NCI-H146 (cell line): ENCODE measurements around the gene IFITM10.

ENCODE experiments used
- DNase-seq: peaks from one replicate; lab custom pipeline; 2025; lab: John Stamatoyannopoulos, UW

Gene IFITM10

DNA sequence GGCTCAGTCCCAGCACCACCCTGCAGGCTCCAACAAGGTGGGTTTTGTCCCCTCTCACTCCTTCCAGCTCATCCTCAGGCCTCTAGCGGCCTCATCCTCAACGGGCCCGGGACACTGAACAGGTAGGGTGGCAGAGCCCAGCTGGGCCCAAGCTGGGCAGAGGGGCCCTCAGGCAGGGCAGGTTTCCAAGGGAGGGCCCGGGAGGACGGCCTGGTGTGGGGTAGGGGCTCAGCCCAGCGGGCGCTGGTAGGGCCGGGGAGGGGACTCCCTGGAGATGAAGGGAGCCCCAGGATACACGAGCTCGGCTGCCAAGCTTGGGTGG, 2.5 kb upstream of the IFITM10 start:
- DNase-seq = no peak

DNA sequence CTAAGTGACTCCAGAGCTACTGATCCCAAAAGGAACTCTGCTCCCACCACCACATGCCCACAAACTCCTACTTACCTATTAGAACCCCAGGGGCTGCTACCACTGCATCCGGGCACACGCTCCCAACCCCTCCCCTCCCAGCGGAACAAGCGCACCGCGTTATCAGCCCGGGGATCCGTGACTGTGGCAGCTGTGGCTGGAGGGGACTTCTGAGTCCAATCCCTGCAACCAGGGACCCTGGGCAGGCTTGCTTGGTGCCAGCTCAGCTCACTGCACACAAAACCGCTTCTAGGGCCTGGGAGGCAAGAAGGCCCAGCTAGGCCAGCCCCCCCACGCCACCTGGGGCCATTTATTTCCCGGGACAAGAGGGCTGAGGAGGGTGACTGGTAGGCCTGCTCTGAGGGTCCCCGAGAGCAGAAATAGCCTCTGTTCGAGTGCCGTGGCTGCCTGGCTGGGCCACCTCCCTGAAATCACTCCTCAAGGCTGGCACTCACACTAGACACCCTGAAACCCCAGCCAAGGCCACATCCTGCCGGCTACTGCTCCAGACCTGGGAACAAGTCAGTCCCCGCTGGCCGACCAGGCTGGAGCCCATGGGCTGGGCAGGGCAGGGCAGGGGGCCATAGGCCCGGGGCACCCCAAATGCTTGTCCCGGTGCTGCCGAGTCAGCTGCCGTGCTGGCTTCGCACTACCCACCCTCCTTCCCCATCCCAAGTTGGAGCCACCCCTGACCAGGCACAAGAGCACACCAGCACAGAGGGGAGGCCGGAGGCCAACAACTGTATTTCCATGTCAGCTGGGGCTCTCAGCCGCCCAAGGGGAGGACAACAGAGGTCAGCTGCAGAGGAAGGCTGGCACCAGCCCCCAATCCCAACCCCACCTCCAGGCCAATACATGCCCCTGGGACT, 1.9 kb upstream of the IFITM10 start:
- no peak for DNase-seq

- DNase-seq = no peak
Measured at GRCh38 chr11:1751531-1751921, 1.1 kb upstream of the IFITM10 start.

DNA sequence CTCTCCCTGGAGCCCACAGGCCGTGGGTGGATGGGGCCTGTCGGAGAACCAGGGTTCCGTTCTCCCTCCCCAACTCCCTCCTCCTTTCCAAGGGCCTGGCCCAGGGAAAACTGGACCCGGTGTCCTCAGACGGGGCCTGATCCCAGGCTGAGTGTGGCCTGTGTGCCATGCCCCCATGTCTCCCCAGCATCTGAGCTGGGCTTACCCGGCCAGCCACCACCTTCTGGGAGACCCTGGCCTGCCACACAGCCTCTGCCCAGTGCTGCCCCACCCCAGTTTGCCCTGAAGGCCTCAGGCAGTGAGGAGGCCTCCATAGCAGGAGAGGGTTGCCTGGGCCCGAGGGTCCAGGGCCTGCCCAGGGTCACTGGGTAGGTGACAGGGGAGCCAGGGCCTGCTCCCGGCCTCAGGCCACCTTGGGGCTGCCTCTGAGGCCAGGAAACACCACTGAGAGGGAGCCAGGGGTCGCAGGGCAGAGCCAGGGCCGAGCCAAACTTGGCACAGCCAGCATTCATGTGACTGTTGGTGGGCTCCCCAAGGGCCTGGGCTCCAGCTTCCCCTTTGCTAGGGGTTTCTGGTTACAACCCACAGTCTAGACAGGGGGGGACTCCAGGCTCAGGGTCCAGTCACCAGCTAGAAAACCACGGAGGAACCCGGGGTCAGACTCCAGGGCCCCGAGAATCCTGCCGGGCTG, 590 bp upstream of the IFITM10 start:
- DNase-seq = no peak

DNA sequence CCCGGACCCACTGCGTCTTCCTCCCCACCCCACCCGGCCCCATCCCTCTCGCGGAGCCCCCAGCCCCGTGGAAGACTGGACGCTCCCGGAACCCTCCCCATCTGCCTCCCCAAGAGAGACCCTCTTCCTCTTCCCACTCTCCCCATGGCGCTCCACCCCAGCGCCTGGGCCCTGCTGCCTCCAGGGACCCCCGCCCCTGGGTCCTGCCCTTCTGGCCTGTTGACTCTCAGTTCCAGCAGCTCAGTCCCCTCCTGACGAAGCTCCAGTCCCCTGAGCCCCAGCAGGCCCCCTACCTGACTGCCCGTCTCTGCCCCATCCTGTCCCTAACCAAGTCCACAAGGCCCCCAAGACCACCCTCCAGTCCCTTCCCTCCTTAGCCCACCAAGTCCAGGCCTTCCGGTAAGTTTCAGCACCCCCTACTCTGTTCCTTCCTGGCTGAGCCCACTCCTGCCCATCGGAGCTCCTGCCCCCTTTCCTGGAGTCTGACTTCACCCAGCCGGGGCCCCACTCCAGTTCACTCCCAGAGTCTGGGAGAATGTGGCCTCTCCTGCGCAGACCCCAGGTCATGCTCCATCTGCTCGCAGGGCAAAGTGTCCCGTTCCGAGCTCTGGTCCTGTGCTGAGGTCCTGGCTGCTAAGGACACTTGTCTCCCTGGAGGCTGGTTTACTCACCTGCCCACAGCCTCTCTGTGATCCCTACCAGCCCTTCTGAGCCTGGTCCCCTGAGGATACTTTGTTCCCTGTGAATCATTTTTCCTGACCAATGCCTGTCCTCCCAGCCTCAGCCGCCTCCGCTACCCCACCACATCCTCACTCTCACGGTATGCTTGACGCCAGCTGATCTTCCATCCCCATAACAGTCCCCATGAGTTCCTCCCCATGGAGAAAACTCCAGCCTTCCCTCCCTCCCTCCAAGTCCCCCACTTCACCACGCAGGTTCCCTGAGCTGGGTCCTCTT, 722 bp downstream of the IFITM10 start:
- no peak for DNase-seq

DNA sequence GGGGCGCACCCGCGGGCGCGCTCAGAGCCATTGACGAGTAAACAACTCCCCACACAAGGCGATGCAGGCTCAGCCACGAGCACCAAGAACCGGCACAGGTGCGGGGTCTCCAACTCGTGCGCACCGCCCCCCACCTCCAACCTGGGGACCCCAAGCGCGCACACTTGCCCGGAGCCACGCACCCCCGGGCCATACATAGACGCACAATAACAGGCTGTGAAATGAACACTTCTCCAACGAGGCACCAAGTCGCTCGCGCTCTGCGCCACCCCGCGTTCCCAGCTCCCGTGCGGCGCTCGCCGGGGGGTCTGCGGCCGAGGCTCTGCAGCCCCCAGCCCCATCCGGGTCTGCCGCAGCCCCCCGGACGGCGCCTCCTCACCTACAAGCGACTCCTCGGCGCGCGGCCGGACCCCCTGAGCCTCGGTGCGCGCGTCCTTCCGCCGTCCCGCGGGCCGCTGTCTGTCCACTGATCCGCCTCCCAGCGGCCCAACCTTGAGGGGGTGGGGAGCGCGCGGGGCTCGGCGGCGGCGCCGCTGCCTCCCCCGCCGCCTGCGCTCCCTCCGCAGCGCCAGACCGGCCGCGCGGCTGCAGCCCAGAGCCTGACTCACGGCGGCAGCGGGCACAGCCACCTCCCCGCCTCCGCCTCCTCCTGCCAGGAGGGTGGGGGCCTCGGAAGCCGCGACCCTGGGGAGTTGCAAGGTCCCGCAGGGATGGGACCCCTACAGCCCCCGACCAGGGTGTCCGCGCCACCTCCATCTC, 1.6 kb downstream of the IFITM10 start:
- DNase-seq = no peak

DNA sequence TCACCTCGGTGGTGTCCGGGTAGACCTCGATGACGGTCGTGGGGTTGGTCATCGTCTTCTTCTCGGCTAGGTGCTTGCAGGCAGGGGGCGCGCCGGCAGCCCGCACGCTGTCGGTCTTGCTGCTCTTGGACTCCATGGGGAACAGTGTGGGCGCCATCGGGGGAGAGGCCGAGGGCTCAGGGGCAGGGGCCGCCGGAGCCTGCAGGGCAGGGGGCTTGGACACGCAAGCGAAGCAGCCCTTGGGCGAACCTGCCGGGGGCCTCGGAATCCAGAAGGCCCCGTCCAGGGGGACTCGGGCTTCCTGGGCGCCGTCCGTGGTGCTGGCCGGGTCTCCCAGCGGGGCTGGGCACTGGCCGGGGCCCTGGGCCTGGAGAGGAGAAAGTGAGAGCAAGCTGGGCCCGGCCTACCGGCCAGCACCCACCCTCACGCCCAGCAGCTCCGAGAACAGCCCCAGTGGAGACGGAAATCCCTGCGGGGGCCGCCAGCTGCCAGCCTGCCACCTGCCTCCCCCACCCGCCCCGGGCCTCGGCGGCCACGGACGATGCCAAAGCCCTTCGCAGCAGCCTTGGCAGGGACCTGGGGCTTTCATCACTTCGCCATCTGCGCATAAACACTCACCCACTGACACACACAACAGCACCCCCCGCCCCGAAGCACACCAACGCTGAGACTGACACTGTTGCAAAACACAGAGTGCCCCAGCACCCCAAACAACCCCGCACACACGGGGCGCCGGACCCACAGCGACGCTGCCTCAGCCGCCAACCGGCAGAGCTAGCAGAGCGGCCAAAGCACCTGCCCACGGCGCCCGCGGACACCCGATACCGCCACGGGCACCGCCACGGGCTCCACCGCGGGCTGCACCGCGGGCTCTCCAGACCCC, 2.4 kb downstream of the IFITM10 start:
- DNase-seq = no peak

DNA sequence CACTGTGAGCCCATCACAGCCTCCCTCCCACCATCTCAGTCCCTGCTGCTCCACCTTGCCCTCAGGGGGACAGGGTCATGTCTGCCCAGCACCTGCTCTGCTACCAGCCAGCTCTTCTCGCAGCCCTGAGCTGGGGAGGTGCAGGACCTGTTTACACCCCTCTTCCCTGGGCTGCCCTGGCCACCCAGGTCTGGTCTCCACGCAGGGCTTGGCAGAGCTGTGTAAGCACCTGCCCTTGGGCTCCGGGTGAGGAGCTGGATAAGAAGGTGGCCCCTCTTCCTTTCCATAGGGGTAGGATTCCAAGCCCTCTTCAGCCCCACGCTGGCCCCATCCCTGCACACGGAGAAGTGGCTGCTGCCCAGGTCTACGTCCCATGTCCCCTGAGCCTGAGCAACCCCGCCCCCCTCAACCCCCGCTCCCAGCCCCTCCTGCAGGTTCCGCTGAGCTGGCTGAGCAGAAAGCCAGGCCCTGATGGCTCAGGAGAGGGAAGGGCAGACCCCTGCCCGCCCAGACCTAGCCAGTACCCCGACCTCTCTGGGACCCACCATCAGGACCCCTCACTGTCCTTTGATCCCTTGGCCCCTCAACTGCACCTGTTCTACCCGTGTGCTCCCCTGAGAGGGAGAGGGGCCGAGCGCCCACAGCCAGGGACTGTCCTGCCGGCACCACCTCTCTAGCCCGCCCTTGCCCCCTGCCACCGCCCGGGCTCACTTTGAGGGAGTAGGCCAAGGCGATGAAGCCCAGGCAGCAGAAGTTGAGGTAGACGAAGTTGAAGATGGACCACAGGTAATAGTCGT, 3.2 kb downstream of the IFITM10 start:
- no peak for DNase-seq

DNA sequence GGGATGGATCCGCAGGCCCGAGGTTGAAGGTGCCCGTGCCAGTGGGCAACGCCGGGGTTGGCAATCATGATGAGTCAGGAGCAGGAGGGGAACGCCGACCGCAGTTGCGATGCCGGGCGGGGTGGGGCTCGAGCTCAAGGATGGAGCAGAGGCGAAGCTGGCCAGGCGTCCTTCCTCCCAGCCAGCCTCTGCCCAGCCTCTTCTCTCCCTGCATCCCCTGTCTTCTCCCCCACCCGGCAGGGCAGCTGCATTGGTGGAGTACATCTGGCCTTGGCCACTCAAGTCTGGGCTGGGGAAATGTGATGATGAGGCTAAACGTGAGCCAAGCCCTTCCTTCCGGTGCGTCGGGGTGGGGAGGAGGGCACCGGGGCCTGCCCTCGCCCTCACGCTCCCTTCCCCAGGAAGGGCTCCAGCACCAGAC, 3.9 kb downstream of the IFITM10 start:
- DNase-seq = no peak

- DNase-seq = no peak
Measured at GRCh38 chr11:1745701-1746320, 4.6 kb downstream of the IFITM10 start.

DNA sequence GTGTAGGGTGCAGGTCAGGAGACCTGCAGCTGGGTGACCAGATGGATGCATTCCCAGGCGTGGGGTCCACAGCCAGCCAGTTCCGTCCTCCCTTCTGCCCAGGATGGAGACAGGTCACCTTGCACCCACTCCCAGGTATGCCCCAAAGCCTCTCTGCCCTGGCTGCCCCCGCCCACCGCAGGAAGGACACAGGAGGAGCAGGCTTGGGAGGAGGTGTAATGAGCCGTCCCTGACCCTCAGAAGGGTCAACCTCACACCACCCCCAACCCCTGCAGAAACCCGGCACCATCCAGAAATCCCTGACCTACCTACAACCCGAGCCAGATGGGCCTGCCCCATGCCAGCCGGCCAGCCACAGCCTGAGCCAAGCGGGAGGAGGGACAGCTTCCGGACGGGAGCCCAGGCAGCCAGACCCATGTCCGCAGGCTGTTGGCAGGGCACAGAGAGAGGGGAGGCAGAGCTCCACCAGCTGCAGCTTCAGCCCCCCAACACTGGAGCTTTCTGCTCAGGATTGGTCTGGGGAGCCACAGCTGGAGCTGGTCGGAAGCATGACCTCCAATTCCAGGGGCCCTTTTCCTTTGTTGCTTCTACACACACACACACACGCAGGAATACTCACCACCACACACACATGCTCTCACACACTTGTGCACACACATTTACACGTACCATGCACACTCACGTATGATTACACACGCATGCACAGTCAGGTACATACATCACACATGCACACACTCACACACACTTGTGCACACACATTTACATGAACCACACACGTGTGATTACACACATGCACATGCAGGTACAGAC, 5.3 kb downstream of the IFITM10 start:
- no peak for DNase-seq

GRCh38 chr11:1744137-1744886, 6.1 kb downstream of the IFITM10 start:
- DNase-seq = no peak

GRCh38 chr11:1743585-1744136, 6.7 kb downstream of the IFITM10 start:
- no peak for DNase-seq

- no peak for DNase-seq
Measured at GRCh38 chr11:1742869-1743584, 7.4 kb downstream of the IFITM10 start.

DNA sequence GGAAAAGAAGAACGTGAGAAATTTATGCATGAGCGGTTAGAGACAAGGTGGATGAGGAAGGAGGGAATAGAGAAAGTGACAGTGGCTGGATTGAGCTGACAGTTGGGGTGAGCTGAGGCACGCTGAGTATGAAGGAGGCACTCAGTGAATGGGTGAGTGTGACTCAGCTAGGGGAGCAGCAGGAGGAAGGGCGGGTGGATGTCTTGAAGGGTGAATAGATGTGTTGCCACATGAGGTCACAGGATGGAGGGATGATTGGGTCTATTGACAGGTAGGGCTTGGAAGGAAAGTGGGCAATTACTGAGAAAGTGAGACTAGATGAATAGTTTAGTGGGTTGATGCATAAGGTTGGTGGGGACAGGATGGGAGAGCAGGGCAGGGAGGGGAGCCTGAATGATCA, 8.0 kb downstream of the IFITM10 start:
- DNase-seq = no peak

DNA sequence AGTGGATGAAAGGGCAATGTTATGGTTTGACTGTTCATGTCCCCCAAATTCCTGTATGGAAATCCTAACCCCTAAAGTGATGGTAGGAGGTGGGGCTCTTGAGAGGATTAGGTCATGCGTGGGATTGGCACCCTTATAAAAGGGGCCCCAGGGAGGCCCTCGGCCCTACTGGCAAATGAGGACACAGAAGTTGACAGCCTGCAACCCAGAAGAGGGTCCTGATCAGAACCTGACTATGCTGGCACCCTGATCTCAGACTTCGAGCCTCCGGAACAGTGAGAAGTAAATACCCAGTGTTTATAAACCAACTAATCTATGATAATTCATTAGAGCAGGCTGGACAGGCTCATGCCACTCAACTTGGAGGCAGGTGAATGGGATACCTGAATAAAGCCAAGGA, 8.7 kb downstream of the IFITM10 start:
- DNase-seq = no peak
